ENCODE measurements around the gene CDH13.
A peak's percentile ranks its signal among the peaks of the same experiment; 100 is the strongest.

CDH13 gene

DNA sequence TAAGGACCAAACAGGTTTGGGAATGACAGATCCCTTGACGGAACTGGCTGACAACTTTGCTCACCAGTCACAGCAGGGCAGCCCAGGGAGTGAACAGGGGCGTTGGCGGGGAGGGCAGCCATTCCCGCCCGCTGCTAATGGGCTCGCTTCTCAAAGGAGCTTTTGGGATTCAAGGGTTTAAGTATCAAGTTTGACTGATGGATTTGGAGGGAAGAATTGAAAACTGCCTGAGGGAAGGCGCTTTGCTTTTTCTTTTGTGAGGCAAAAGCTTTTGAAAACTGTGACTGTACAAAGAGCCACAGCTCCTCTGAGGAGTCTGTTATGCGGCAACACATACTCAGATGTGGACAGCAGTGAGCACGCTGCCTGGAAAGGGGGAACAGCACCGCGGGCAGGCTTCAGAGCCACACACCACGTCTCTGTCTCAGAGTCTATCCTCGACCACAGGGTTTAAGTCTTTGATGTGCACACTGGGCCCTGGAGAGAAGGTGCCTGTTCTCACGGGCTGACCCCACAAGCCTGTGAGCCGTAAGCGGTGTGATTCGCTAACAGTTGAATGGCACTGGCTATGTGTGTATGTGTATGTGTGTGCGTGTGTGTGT is 1101.1 kb downstream of the CDH13 start:
- Histone ChIP-seq H3K9ac (ENCODE audit: low read length) (no peak overlapping the region), H2AK5ac (ENCODE audit: low read length) (no peak overlapping the region)

DNA sequence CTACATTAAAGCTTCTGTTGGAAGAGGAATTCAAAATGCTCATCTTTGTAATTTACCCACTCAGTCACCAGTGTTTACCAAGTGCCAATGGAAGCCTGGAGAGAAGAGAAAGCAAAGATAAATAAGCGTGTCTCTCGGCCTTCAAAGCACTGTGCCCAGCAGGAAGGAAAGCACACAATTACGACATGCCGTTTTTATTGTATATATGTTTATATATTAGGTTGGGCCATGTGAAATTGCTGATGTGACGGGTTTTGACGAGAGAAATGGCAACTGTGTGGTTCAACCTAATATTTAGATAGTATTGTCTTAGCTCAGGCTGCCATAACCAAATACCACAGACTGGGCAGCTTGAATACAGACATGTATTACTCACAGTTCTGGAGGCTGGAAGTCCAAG is 1101.7 kb downstream of the CDH13 start:
- H4K8ac ChIP-seq (ENCODE audit: low read depth, low read length): no peak overlapping the region
- H2AK5ac ChIP-seq (ENCODE audit: low read length): no peak overlapping the region
- no peaks in the 10 kb centered on the region for H3K36me3 ChIP-seq (ENCODE audit: control insufficient read depth, insufficient read depth, low read length)
- H3K4me3 ChIP-seq (ENCODE audit: low read length): no peak overlapping the region
- no peaks in the 10 kb centered on the region for H3K79me1 ChIP-seq (ENCODE audit: low read length)
- no peak overlapping the region for H3K18ac ChIP-seq (ENCODE audit: low read length)
- H3K4me1 ChIP-seq (ENCODE audit: control insufficient read depth, low read depth, low read length): no peaks in the 10 kb centered on the region
- H3K4ac ChIP-seq (ENCODE audit: low read depth, low read length): no peak overlapping the region
- no peak overlapping the region for H2BK15ac ChIP-seq (replicated peaks; ENCODE audit: low read depth)
- H3K79me2 ChIP-seq (ENCODE audit: control insufficient read depth, insufficient read depth, low read length): no peaks in the 10 kb centered on the region
- H2BK5ac ChIP-seq (ENCODE audit: low read length): no peak overlapping the region
- no peak overlapping the region for H3K23ac ChIP-seq (ENCODE audit: low read length)
- H3K27me3 ChIP-seq (ENCODE audit: insufficient read depth, low read length, poor library complexity): no peaks in the 10 kb centered on the region
- H3K9ac ChIP-seq (ENCODE audit: low read length): no peak overlapping the region
- H2BK120ac ChIP-seq (ENCODE audit: low read depth, low read length): no peak overlapping the region
- H3K56ac ChIP-seq (ENCODE audit: low read length): no peak overlapping the region
- 100% methylated on average over 2 of the region's 6 CpGs for WGBS (ENCODE audit: extremely low coverage, insufficient coverage, low lambda C conversion rate)
- H3K4me2 ChIP-seq (ENCODE audit: low read length): no peak overlapping the region
- H4K5ac ChIP-seq (ENCODE audit: low read length): no peak overlapping the region
- H3K27ac ChIP-seq (ENCODE audit: low read depth, low read length): no peak overlapping the region
- no peak for DNase-seq

More for the DNA sequence above, 1101.1 kb downstream of the CDH13 start:
- H3K23ac ChIP-seq (ENCODE audit: low read length): no peak overlapping the region
- peak overlapping the region; percentile 15 for H3K56ac ChIP-seq (ENCODE audit: low read length)
- H3K4me2 ChIP-seq (ENCODE audit: low read length): no peak overlapping the region
- H3K4ac ChIP-seq (ENCODE audit: low read depth, low read length): no peak overlapping the region
- H2BK5ac ChIP-seq (ENCODE audit: low read length): no peak overlapping the region
- no peak overlapping the region for H3K18ac ChIP-seq (ENCODE audit: low read length)
- no peak overlapping the region for H3K27ac ChIP-seq (ENCODE audit: low read depth, low read length)
- WGBS (ENCODE audit: extremely low coverage, insufficient coverage, low lambda C conversion rate): no CpG with 5 or more reads among the region's 18 CpGs
- no peak overlapping the region for H4K5ac ChIP-seq (ENCODE audit: low read length)
- DNase-seq: no peak
- H3K79me2 ChIP-seq (ENCODE audit: control insufficient read depth, insufficient read depth, low read length): no peaks in the 10 kb centered on the region
- H2BK120ac ChIP-seq (ENCODE audit: low read depth, low read length): no peak overlapping the region
- H4K8ac ChIP-seq (ENCODE audit: low read depth, low read length): no peak overlapping the region
- no peaks in the 10 kb centered on the region for H3K79me1 ChIP-seq (ENCODE audit: low read length)
- no peaks in the 10 kb centered on the region for H3K27me3 ChIP-seq (ENCODE audit: insufficient read depth, low read length, poor library complexity)
- no peak overlapping the region for H2BK15ac ChIP-seq (replicated peaks; ENCODE audit: low read depth)
- H3K4me1 ChIP-seq (ENCODE audit: control insufficient read depth, low read depth, low read length): no peaks in the 10 kb centered on the region
- no peaks in the 10 kb centered on the region for H3K36me3 ChIP-seq (ENCODE audit: control insufficient read depth, insufficient read depth, low read length)
- H3K4me3 ChIP-seq (ENCODE audit: low read length): no peak overlapping the region

DNA sequence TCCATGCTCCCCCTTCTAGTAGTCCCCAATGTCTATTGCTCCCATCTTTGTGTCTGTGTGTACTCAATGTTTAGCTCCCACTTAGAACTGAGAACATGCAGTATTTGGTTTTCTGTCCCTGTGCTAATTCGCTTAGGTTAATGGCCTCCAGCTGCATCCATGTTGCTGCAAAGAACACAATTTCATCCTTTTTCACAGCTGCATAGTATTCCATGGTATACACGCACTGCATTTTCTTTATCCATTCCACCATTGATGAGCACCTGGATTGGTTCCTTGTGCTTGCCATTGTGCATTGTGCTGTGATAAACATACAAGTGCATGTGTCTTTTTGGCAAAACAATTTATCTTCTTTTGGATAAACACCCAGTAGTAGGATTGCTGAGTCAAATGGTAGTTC is 1104.0 kb downstream of the CDH13 start:
- Histone ChIP-seq H3K27me3 (ENCODE audit: insufficient read depth, low read length, poor library complexity) (no peaks in the 10 kb centered on the region), H3K27ac (ENCODE audit: low read depth, low read length) (no peak overlapping the region), H3K4me1 (ENCODE audit: control insufficient read depth, low read depth, low read length) (no peaks in the 10 kb centered on the region), H3K4me2 (ENCODE audit: low read length) (no peak overlapping the region), H3K4ac (ENCODE audit: low read depth, low read length) (no peak overlapping the region), H4K8ac (ENCODE audit: low read depth, low read length) (no peak overlapping the region), H3K79me1 (ENCODE audit: low read length) (no peaks in the 10 kb centered on the region), H2BK5ac (ENCODE audit: low read length) (no peak overlapping the region), H3K56ac (ENCODE audit: low read length) (no peak overlapping the region), H2AK5ac (ENCODE audit: low read length) (no peak overlapping the region), H2BK15ac (replicated peaks; ENCODE audit: low read depth) (no peak overlapping the region), H2BK120ac (ENCODE audit: low read depth, low read length) (no peak overlapping the region), H3K23ac (ENCODE audit: low read length) (no peak overlapping the region), H3K9ac (ENCODE audit: low read length) (no peak overlapping the region), H3K79me2 (ENCODE audit: control insufficient read depth, insufficient read depth, low read length) (no peaks in the 10 kb centered on the region), H3K18ac (ENCODE audit: low read length) (no peak overlapping the region), H3K4me3 (ENCODE audit: low read length) (no peak overlapping the region), H4K5ac (ENCODE audit: low read length) (no peak overlapping the region), H3K36me3 (ENCODE audit: control insufficient read depth, insufficient read depth, low read length) (no peaks in the 10 kb centered on the region)
- WGBS (ENCODE audit: extremely low coverage, insufficient coverage, low lambda C conversion rate): no CpG with 5 or more reads among the region's 2 CpGs
- DNase-seq: no peak

DNA sequence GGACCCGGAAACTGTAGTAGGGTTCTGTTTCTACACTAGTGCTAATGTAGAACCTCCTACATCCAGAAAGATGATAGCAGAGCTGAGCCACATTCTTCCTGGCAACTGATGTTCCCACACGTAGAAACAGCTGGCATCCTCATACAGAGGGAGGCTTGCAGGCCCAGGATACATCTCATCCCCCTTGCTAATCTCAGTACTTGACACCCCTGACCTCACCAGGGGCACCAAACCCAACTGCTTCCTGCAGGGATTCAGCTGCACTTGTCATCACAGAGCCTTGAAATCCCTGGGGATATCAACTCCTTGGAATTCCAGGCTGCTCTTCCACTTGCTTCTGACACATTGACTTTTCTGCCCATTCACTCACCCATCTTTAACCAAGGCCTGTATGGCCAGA is 1105.8 kb downstream of the CDH13 start:
- DNase-seq: no peak
- no peak overlapping the region for H4K5ac ChIP-seq (ENCODE audit: low read length)
- no CpG with 5 or more reads among the region's 2 CpGs for WGBS (ENCODE audit: extremely low coverage, insufficient coverage, low lambda C conversion rate)
- no peak overlapping the region for H3K4ac ChIP-seq (ENCODE audit: low read depth, low read length)
- H3K23ac ChIP-seq (ENCODE audit: low read length): no peak overlapping the region
- H2BK120ac ChIP-seq (ENCODE audit: low read depth, low read length): no peak overlapping the region
- H3K56ac ChIP-seq (ENCODE audit: low read length): no peak overlapping the region
- H2AK5ac ChIP-seq (ENCODE audit: low read length): no peak overlapping the region
- no peak overlapping the region for H2BK15ac ChIP-seq (replicated peaks; ENCODE audit: low read depth)
- H3K27ac ChIP-seq (ENCODE audit: low read depth, low read length): no peak overlapping the region
- no peak overlapping the region for H3K9ac ChIP-seq (ENCODE audit: low read length)
- no peaks in the 10 kb centered on the region for H3K27me3 ChIP-seq (ENCODE audit: insufficient read depth, low read length, poor library complexity)
- H3K4me3 ChIP-seq (ENCODE audit: low read length): no peak overlapping the region
- no peaks in the 10 kb centered on the region for H3K4me1 ChIP-seq (ENCODE audit: control insufficient read depth, low read depth, low read length)
- H2BK5ac ChIP-seq (ENCODE audit: low read length): no peak overlapping the region
- H3K18ac ChIP-seq (ENCODE audit: low read length): no peak overlapping the region
- no peak overlapping the region for H4K8ac ChIP-seq (ENCODE audit: low read depth, low read length)
- no peaks in the 10 kb centered on the region for H3K79me2 ChIP-seq (ENCODE audit: control insufficient read depth, insufficient read depth, low read length)
- no peaks in the 10 kb centered on the region for H3K36me3 ChIP-seq (ENCODE audit: control insufficient read depth, insufficient read depth, low read length)
- no peaks in the 10 kb centered on the region for H3K79me1 ChIP-seq (ENCODE audit: low read length)
- H3K4me2 ChIP-seq (ENCODE audit: low read length): no peak overlapping the region

DNA sequence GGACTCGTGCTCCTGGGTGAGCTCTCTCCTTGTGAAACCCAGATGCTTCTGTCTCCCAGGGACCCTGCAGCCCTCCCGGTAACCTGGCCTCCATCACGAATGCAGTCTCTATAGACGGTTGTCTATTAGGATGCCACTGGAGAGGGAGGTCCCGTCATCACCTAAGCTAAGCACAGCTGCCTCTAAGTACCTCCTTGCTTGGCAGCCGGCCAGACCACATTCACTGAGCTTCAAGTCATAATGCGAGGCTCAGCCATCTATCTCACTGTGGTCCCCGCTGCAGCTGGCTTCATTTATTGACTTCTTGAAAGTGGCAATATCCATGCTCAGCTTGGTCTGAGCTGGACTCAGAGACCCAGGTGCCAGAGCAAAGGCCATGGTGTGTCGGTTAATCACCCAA is 1106.5 kb downstream of the CDH13 start:
- Histone ChIP-seq H3K27ac (ENCODE audit: low read depth, low read length) (no peak overlapping the region), H3K79me2 (ENCODE audit: control insufficient read depth, insufficient read depth, low read length) (no peaks in the 10 kb centered on the region), H4K8ac (ENCODE audit: low read depth, low read length) (no peak overlapping the region), H3K23ac (ENCODE audit: low read length) (no peak overlapping the region), H3K56ac (ENCODE audit: low read length) (no peak overlapping the region), H3K4ac (ENCODE audit: low read depth, low read length) (no peak overlapping the region), H3K4me1 (ENCODE audit: control insufficient read depth, low read depth, low read length) (no peaks in the 10 kb centered on the region), H2BK15ac (replicated peaks; ENCODE audit: low read depth) (no peak overlapping the region), H3K4me3 (ENCODE audit: low read length) (no peak overlapping the region), H3K18ac (ENCODE audit: low read length) (no peak overlapping the region), H2BK120ac (ENCODE audit: low read depth, low read length) (no peak overlapping the region), H3K27me3 (ENCODE audit: insufficient read depth, low read length, poor library complexity) (no peaks in the 10 kb centered on the region), H2AK5ac (ENCODE audit: low read length) (no peak overlapping the region), H4K5ac (ENCODE audit: low read length) (no peak overlapping the region), H3K36me3 (ENCODE audit: control insufficient read depth, insufficient read depth, low read length) (no peaks in the 10 kb centered on the region), H3K9ac (ENCODE audit: low read length) (no peak overlapping the region), H3K79me1 (ENCODE audit: low read length) (no peaks in the 10 kb centered on the region), H2BK5ac (ENCODE audit: low read length) (no peak overlapping the region), H3K4me2 (ENCODE audit: low read length) (no peak overlapping the region)
- no peak for DNase-seq
- no CpG with 5 or more reads among the region's 9 CpGs for WGBS (ENCODE audit: extremely low coverage, insufficient coverage, low lambda C conversion rate)

DNA sequence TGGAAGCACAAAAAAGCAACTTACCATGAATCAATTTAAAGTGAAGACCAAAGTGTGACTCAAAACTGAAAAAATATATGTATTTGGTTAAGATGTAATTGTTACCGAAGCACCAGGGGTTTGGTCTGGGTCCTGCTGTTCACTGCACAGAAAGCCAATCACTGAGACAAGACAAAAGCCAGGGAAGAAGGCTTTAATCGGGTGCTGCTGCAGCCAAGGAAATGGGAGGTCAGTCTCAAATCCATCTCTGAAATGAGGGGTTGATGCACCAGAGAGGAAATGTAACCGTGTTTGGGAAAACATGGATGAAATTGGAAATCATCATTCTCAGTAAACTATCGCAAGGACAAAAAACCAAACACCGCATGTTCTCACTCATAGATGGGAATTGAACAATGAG is 1107.4 kb downstream of the CDH13 start:
- Histone ChIP-seq H3K4me3 (ENCODE audit: low read length) (no peak overlapping the region), H3K23ac (ENCODE audit: low read length) (no peak overlapping the region), H3K4ac (ENCODE audit: low read depth, low read length) (no peak overlapping the region), H2BK15ac (replicated peaks; ENCODE audit: low read depth) (no peak overlapping the region), H3K36me3 (ENCODE audit: control insufficient read depth, insufficient read depth, low read length) (no peaks in the 10 kb centered on the region), H2BK5ac (ENCODE audit: low read length) (no peak overlapping the region), H3K56ac (ENCODE audit: low read length) (no peak overlapping the region), H3K79me2 (ENCODE audit: control insufficient read depth, insufficient read depth, low read length) (no peaks in the 10 kb centered on the region), H2AK5ac (ENCODE audit: low read length) (no peak overlapping the region), H3K79me1 (ENCODE audit: low read length) (no peaks in the 10 kb centered on the region), H3K27me3 (ENCODE audit: insufficient read depth, low read length, poor library complexity) (no peaks in the 10 kb centered on the region), H3K4me1 (ENCODE audit: control insufficient read depth, low read depth, low read length) (no peaks in the 10 kb centered on the region), H3K27ac (ENCODE audit: low read depth, low read length) (no peak overlapping the region), H2BK120ac (ENCODE audit: low read depth, low read length) (no peak overlapping the region), H3K18ac (ENCODE audit: low read length) (no peak overlapping the region), H3K4me2 (ENCODE audit: low read length) (no peak overlapping the region), H4K5ac (ENCODE audit: low read length) (no peak overlapping the region), H3K9ac (ENCODE audit: low read length) (no peak overlapping the region), H4K8ac (ENCODE audit: low read depth, low read length) (no peak overlapping the region)
- no peak for DNase-seq
- no CpG with 5 or more reads among the region's 5 CpGs for WGBS (ENCODE audit: extremely low coverage, insufficient coverage, low lambda C conversion rate)

All from mesendoderm (in vitro differentiated cells).